NOMO-1 (cell line): ENCODE measurements around the gene TMC7.

Experiments
- DNase-seq, 2 experiments: peaks; one replicate each; lab custom pipeline; 2025; ENCODE audit not compliant: unreplicated experiment in 2 of 2; lab: John Stamatoyannopoulos, UW

The TMC7 gene

DNA sequence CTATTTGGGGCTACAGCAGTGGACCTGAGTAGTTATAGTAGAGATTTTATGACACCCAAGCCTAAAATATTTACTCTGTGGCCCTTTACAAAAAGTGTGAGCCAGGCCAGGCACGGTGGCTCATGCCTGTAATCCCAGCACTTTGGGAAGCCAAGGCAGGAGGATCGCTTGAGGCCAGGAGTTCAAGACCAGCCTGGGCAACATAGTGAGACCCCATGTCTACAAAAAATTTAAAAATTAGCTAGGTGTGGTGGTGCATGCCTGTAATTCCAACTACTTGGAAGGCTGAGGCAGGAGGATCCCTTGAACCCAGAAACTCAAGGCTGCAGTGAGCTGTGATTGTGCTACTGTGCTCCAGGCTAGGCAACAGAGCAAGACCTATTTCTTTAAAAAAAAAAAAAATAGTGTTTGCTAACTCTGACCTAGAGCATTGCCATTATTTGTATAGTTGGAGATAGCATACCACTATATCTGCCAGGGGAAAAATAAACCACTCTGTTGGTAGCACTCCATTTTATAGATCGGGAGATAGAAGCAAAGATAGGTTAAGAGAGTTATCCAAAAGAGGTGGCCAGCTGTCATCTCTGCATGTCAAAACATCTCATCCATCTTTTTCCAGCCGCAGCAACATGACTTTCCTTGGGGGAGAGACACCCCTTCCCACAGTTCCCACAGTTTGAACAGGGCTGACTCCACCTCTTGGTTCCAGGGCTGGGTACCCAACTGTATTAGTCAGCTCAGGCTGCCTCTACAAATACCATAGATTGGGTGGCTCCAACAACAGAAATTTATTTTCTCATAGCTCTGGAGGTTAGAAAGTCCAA, 127.0 kb downstream of the TMC7 start:
- no peak for DNase-seq

- DNase-seq, result no peak
Measured at GRCh38 chr16:19112099-19112407, 128.3 kb downstream of the TMC7 start.
